HEK293 (cell line): ENCODE measurements around the gene FOXP1.

Source experiments
- CTCF ChIA-PET: fragments of 350-600 bp; formaldehyde crosslinking; extraction: SDS; loops from one replicate; lab custom pipeline; 2021; ENCODE audit warnings: antibody characterized with exemption; lab: Yijun Ruan, JAX
- POLR2A ChIA-PET: fragments of 300-600 bp; formaldehyde crosslinking; extraction: SDS; loops from one replicate; lab custom pipeline; 2020; ENCODE audit warnings: antibody characterized with exemption, inconsistent platforms; lab: Yijun Ruan, JAX
- H3K27ac ChIP-seq: fragments of 200-500 bp; sonication (Bioruptor generic); 2 replicates; pipeline ENCODE4 v1.5.1; 2014; ENCODE audit warnings: low read depth, low read length, control low read depth, inconsistent platforms; ENCODE audit errors: extremely low read depth
- H3K36me3 ChIP-seq, 2 experiments: fragments of 200-500 bp in 1 of 2; sonication (Bioruptor generic) in 1 of 2; 1 replicate in 1 of 2; 2 replicates in 1 of 2; pipeline ENCODE4 v1.5.1; 2014 to 2017; ENCODE audit warnings: inconsistent platforms in 2 of 2, low read length in 2 of 2; ENCODE audit not compliant: control insufficient read depth in 2 of 2, insufficient read depth in 1 of 2
- H3K4me1 ChIP-seq: fragments of 200-500 bp; sonication (Bioruptor generic); 2 replicates; pipeline ENCODE4 v1.5.1; 2014; ENCODE audit warnings: mild to moderate bottlenecking, low read length, inconsistent platforms; ENCODE audit not compliant: control insufficient read depth, insufficient read depth
- H3K4me3 ChIP-seq: 2 replicates; pipeline ENCODE4 v1.5.1; 2011; ENCODE audit warnings: low read depth, mild to moderate bottlenecking, control low read depth, low read length, moderate library complexity
- H3K9me3 ChIP-seq: fragments of 200-500 bp; sonication (Bioruptor generic); 2 replicates; pipeline ENCODE4 v1.5.1; 2014; ENCODE audit warnings: low read depth, low read length, inconsistent platforms; ENCODE audit not compliant: control insufficient read depth, insufficient read depth
- HOXD13 ChIP-seq: sonication (generic); formaldehyde crosslinking; IDR thresholded peaks from 2 replicates; pipeline ENCODE4 v1.8.0; 2022; ENCODE audit warnings: missing genetic modification reagents, borderline replicate concordance
- IKZF3 ChIP-seq: fragments of 450-650 bp; IDR thresholded peaks from 2 replicates; pipeline ENCODE4 v1.5.0; 2018; ENCODE audit warnings: missing biosample characterization, mild to moderate bottlenecking, missing genetic modification characterization, moderate library complexity
- MEIS1 ChIP-seq: sonication (generic); formaldehyde crosslinking; IDR thresholded peaks from 2 replicates; pipeline ENCODE4 v1.8.1; 2022; ENCODE audit warnings: missing genetic modification reagents, mild to moderate bottlenecking, borderline replicate concordance
- PRDM1 ChIP-seq: fragments of 450-650 bp; formaldehyde crosslinking; IDR thresholded peaks from 2 replicates; pipeline ENCODE4; 2016; ENCODE audit warnings: missing biosample characterization, missing genetic modification characterization
- SETDB1 ChIP-seq: IDR thresholded peaks from one replicate; pipeline ENCODE4 v1.6.1; 2017; ENCODE audit warnings: mild to moderate bottlenecking, low read length, moderate library complexity, mixed read lengths; ENCODE audit not compliant: insufficient read length
- WT1 ChIP-seq: fragments of 450-650 bp; formaldehyde crosslinking; IDR thresholded peaks from 2 replicates; pipeline ENCODE4 v1.5.1; 2016; ENCODE audit warnings: missing biosample characterization, missing genetic modification characterization
- ZBTB8A ChIP-seq: fragments of 450-650 bp; formaldehyde crosslinking; IDR thresholded peaks from 2 replicates; pipeline ENCODE4 v1.5.1; 2016; ENCODE audit warnings: missing biosample characterization, missing genetic modification characterization
- ZFP41 ChIP-seq: fragments of 450-650 bp; formaldehyde crosslinking; IDR thresholded peaks from 2 replicates; pipeline ENCODE4 v1.5.1; 2016; ENCODE audit warnings: missing biosample characterization, missing genetic modification characterization, borderline replicate concordance
- ZNF132 ChIP-seq: fragments of 450-650 bp; formaldehyde crosslinking; IDR thresholded peaks from 2 replicates; pipeline ENCODE4 v1.5.1; 2017; ENCODE audit warnings: missing biosample characterization, missing genetic modification characterization, borderline replicate concordance
- ZNF266 ChIP-seq: fragments of 450-650 bp; formaldehyde crosslinking; IDR thresholded peaks from 2 replicates; pipeline ENCODE4 v1.5.1; 2016; ENCODE audit warnings: missing biosample characterization, missing genetic modification characterization, low read depth
- ZNF324 ChIP-seq: fragments of 450-650 bp; formaldehyde crosslinking; IDR thresholded peaks from 2 replicates; pipeline ENCODE4 v1.5.1; 2016; ENCODE audit warnings: missing biosample characterization, missing genetic modification characterization
- ZNF37A ChIP-seq: fragments of 450-650 bp; IDR thresholded peaks from 2 replicates; pipeline ENCODE4 v1.5.1; 2018; ENCODE audit warnings: missing biosample characterization, missing genetic modification characterization
- ZNF394 ChIP-seq: fragments of 450-650 bp; formaldehyde crosslinking; IDR thresholded peaks from 2 replicates; pipeline ENCODE4 v1.5.1; 2016; ENCODE audit warnings: missing biosample characterization, missing genetic modification characterization, mild to moderate bottlenecking, moderate library complexity, borderline replicate concordance
- ZNF433 ChIP-seq: fragments of 450-650 bp; formaldehyde crosslinking; IDR thresholded peaks from 2 replicates; pipeline ENCODE4 v1.5.1; 2016; ENCODE audit warnings: missing biosample characterization, missing genetic modification characterization, low read depth
- ZNF544 ChIP-seq: fragments of 450-650 bp; formaldehyde crosslinking; IDR thresholded peaks from 2 replicates; pipeline ENCODE4 v1.5.0; 2017; ENCODE audit warnings: missing biosample characterization, missing genetic modification characterization
- ZNF549 ChIP-seq: fragments of 450-650 bp; IDR thresholded peaks from 2 replicates; pipeline ENCODE4 v1.5.1; 2018; ENCODE audit warnings: missing biosample characterization, missing genetic modification characterization, mild to moderate bottlenecking, inconsistent platforms, moderate library complexity
- ZNF658 ChIP-seq: fragments of 450-650 bp; formaldehyde crosslinking; IDR thresholded peaks from 2 replicates; pipeline ENCODE4; 2016; ENCODE audit warnings: missing biosample characterization, missing genetic modification characterization
- TF ChIP-seq, protein P1 (sequence below): fragments of 450-650 bp; formaldehyde crosslinking; IDR thresholded peaks from 2 replicates; pipeline ENCODE4 v1.5.0; 2017; ENCODE audit warnings: missing biosample characterization, missing genetic modification characterization, borderline replicate concordance
- TF ChIP-seq, protein P2 (sequence below): fragments of 450-650 bp; formaldehyde crosslinking; IDR thresholded peaks from 2 replicates; pipeline ENCODE4 v1.5.1; 2016; ENCODE audit warnings: missing biosample characterization, missing genetic modification characterization
- TF ChIP-seq, protein P3 (sequence below): fragments of 450-650 bp; formaldehyde crosslinking; optimal IDR thresholded peaks from 2 replicates; pipeline ENCODE3; 2016; ENCODE audit warnings: missing biosample characterization, mild to moderate bottlenecking, missing genetic modification characterization

The FOXP1 gene

DNA sequence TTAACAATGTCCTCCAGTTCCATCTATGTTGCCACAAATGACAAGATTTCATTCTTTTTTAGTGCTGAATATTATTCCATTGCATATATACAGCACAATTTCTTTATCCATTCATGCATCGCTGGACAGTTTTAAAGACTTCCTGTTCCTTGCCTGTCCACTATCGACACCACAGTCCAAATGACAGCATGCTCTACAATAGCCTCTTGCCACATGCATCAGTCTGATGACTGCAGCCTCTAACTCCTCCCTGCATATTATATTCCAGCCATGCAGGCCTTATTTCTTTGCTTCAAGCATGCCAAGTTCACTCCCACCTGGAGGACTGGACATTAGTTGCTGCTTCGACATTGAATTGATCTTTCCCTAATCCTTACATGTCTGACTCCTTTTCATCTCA lies 306.2 kb downstream of the FOXP1 start:
- no peak for TF ChIP-seq MEIS1
- Histone ChIP-seq H3K36me3 (no peaks in the 10 kb centered on the region), H3K27ac (no peak overlapping the region), H3K4me3 (no peak overlapping the region), H3K4me1 (no peaks in the 10 kb centered on the region), H3K9me3 (no peaks in the 10 kb centered on the region)
- ChIA-PET POLR2A (interaction anchor here (0.7 kb wide), 1 partner anchor 37 kb away, joined by 8 read pairs; no protein-coding TSS in a partner anchor), CTCF (no interaction called here)

DNA sequence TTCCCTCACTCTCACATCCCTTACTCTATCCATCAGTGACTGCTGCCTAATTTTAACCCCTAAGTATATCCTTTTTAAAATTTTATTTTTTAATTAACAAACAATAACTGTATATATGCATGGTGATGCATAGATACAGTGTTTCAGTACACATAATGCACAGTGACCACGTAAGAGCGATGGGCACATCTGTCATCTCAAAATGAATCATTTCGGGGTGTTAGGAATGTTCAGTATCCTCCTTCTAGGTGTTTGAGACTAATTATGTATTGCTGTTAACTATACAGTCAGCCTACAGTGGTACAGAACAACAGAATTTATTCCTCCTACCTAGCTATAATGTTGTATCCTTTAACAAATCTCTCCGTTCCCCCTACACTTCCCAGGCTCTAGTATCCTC lies 307.0 kb downstream of the FOXP1 start:
- CTCF ChIA-PET = no interaction called here
- no peaks in the 10 kb centered on the region for H3K4me1 ChIP-seq
- POLR2A ChIA-PET = interaction anchor here (0.7 kb wide), 1 partner anchor 37 kb away, joined by 8 read pairs; no protein-coding TSS in a partner anchor
- no peak overlapping the region for H3K4me3 ChIP-seq
- TF ChIP-seq ZNF266 = no peak
- TF ChIP-seq, protein P1, sequence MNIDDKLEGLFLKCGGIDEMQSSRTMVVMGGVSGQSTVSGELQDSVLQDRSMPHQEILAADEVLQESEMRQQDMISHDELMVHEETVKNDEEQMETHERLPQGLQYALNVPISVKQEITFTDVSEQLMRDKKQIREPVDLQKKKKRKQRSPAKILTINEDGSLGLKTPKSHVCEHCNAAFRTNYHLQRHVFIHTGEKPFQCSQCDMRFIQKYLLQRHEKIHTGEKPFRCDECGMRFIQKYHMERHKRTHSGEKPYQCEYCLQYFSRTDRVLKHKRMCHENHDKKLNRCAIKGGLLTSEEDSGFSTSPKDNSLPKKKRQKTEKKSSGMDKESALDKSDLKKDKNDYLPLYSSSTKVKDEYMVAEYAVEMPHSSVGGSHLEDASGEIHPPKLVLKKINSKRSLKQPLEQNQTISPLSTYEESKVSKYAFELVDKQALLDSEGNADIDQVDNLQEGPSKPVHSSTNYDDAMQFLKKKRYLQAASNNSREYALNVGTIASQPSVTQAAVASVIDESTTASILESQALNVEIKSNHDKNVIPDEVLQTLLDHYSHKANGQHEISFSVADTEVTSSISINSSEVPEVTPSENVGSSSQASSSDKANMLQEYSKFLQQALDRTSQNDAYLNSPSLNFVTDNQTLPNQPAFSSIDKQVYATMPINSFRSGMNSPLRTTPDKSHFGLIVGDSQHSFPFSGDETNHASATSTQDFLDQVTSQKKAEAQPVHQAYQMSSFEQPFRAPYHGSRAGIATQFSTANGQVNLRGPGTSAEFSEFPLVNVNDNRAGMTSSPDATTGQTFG (tag by site-specific recombination) = no peak
- TF ChIP-seq, protein P2, sequence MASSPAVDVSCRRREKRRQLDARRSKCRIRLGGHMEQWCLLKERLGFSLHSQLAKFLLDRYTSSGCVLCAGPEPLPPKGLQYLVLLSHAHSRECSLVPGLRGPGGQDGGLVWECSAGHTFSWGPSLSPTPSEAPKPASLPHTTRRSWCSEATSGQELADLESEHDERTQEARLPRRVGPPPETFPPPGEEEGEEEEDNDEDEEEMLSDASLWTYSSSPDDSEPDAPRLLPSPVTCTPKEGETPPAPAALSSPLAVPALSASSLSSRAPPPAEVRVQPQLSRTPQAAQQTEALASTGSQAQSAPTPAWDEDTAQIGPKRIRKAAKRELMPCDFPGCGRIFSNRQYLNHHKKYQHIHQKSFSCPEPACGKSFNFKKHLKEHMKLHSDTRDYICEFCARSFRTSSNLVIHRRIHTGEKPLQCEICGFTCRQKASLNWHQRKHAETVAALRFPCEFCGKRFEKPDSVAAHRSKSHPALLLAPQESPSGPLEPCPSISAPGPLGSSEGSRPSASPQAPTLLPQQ (tag by site-specific recombination) = no peak
- TF ChIP-seq ZNF549 (tag by site-specific recombination) = no peak
- TF ChIP-seq IKZF3 (tag by site-specific recombination) = no peak
- no peak for TF ChIP-seq ZBTB8A (tag by site-specific recombination)
- no peak for TF ChIP-seq ZNF324
- TF ChIP-seq ZNF544 (tag by site-specific recombination) = no peak
- TF ChIP-seq ZNF658 (tag by site-specific recombination) = no peak
- no peak for TF ChIP-seq ZNF37A (tag by site-specific recombination)
- no peak for TF ChIP-seq WT1 (tag by site-specific recombination)
- TF ChIP-seq SETDB1 = no peak
- no peak for TF ChIP-seq HOXD13
- no peak for TF ChIP-seq ZNF132 (tag by site-specific recombination)
- TF ChIP-seq ZNF394 (tag by site-specific recombination) = no peak
- TF ChIP-seq ZNF433 (tag by site-specific recombination) = no peak
- TF ChIP-seq, protein P3, sequence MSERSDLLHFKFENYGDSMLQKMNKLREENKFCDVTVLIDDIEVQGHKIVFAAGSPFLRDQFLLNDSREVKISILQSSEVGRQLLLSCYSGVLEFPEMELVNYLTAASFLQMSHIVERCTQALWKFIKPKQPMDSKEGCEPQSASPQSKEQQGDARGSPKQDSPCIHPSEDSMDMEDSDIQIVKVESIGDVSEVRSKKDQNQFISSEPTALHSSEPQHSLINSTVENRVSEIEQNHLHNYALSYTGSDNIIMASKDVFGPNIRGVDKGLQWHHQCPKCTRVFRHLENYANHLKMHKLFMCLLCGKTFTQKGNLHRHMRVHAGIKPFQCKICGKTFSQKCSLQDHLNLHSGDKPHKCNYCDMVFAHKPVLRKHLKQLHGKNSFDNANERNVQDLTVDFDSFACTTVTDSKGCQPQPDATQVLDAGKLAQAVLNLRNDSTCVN (tag by site-specific recombination) = no peak
- no peak for TF ChIP-seq ZFP41 (tag by site-specific recombination)
- no peak for TF ChIP-seq PRDM1 (tag by site-specific recombination)
- H3K9me3 ChIP-seq = no peaks in the 10 kb centered on the region
- H3K27ac ChIP-seq = no peak overlapping the region
- H3K36me3 ChIP-seq = no peaks in the 10 kb centered on the region
